Spleen (tissue), 11 donors: Measurements from ENCODE around the gene SUPT6H. TPM values are rescaled to one million over a fixed set of nuclear protein-coding genes. Genes with fewer than 3 reads are reported as not detected.

ENCODE experiments used
- DNase-seq: peaks from one replicate; pipeline ENCODE4 v3.0.0-alpha.2; 2020
- H3K27ac ChIP-seq, 8 donors: fragments of 200-600 bp; sonication (generic) in 7 of 8; 1 replicate in 4 of 8; 2 replicates in 4 of 8; pipeline versions ENCODE4 v1.5.0 to v1.8.0; 2016 to 2021; ENCODE audit warnings: inconsistent platforms in 4 of 8, mild to moderate bottlenecking in 4 of 8, moderate library complexity in 1 of 8
- H3K27me3 ChIP-seq, 7 donors: fragments of 200-600 bp; sonication (generic) in 6 of 7; replicated peaks in 1 of 7; 1 replicate in 4 of 7; 2 replicates in 3 of 7; pipeline versions ENCODE4 v1.5.0 to v1.8.0; 2016 to 2021; ENCODE audit warnings: inconsistent platforms in 3 of 7, mild to moderate bottlenecking in 1 of 7
- H3K36me3 ChIP-seq, 6 donors: fragments of 200-600 bp; sonication (generic) in 5 of 6; 1 replicate in 4 of 6; 2 replicates in 2 of 6; pipeline versions ENCODE4 v1.5.0 to v1.8.0; 2016 to 2021; ENCODE audit warnings: inconsistent platforms in 2 of 6
- H3K4me1 ChIP-seq, 6 donors: fragments of 200-600 bp; sonication (generic) in 5 of 6; 1 replicate in 3 of 6; 2 replicates in 3 of 6; pipeline versions ENCODE4 v1.5.0 to v1.8.0; 2016 to 2021; ENCODE audit warnings: inconsistent platforms in 3 of 6
- H3K4me3 ChIP-seq, 8 donors: fragments of 200-600 bp; sonication (generic) in 7 of 8; 1 replicate in 4 of 8; 2 replicates in 4 of 8; pipeline versions ENCODE4 v1.5.0 to v1.8.0; 2016 to 2021; ENCODE audit warnings: inconsistent platforms in 4 of 8, mild to moderate bottlenecking in 4 of 8, moderate library complexity in 2 of 8
- H3K9me3 ChIP-seq, 8 donors: fragments of 200-600 bp; sonication (generic) in 7 of 8; 1 replicate in 4 of 8; 2 replicates in 4 of 8; pipeline versions ENCODE4 v1.5.0 to v1.8.0; 2016 to 2021; ENCODE audit warnings: inconsistent platforms in 4 of 8
- POLR2A ChIP-seq, 3 donors: fragments of 450-650 bp; IDR thresholded peaks; one replicate each; pipeline ENCODE4 v1.5.1; 2017; ENCODE audit warnings: antibody characterized with exemption in 3 of 3, mild to moderate bottlenecking in 1 of 3
- POLR2AphosphoS5 ChIP-seq, 3 donors: sonication (generic); formaldehyde crosslinking; IDR thresholded peaks; one replicate each; pipeline ENCODE4 v1.5.1; 2017; ENCODE audit warnings: antibody characterized with exemption in 3 of 3
- WGBS, 5 donors: extraction: QIAGEN DNeasy Blood & Tissue Kit in 3 of 5; methylation state at CpG; one replicate each; pipeline versions ENCODE4 v1.1.5 to v1.1.7; 2013 to 2018; 5-methylcytosine and 5-hydroxymethylcytosine counted together
- intact Hi-C: fragments of 100-400 bp; cut with DNase I; formaldehyde crosslinking; loops from one replicate; pipeline ENCODE4 v1.15.0; 2023; ENCODE audit warnings: low total_unique reads
- polyA plus RNA-seq, 3 donors: library from polyadenylated mRNA; stranded (reverse); fragments of 200-250 nt; gene quantifications; one replicate each; pipeline ENCODE4 v1.2.1, GENCODE V29; 2013
- total RNA-seq, 7 donors: library from RNA; depleted of rRNA in 3 of 7; stranded (reverse); fragments of >200 nt in 3 of 7; fragmentation: NEBNext Ultra II Directional in 4 of 7; extraction: Animal tissue kit (Norgen Biotek cat#: 25700) in 4 of 7; gene quantifications; one replicate each; pipeline versions ENCODE4 v1.1.0 to v1.2.1, GENCODE V29; 2016 to 2021
- TF ChIP-seq, protein P1 (sequence below), 11 experiments: fragments of 200-600 bp in 7 of 11; fragments of 450-650 bp in 4 of 11; sonication (generic) in 4 of 11; IDR thresholded peaks in 8 of 11; conservative IDR thresholded peaks in 3 of 11; 1 replicate in 7 of 11; 2 replicates in 4 of 11; pipeline versions ENCODE4 v1.4.0 to v1.8.0; 2016 to 2021; ENCODE audit warnings: antibody characterized with exemption in 11 of 11, inconsistent platforms in 4 of 11, mild to moderate bottlenecking in 1 of 11
- donor health status: healthy with polysubstance abuse.
- donor health status: DM: no; HTN: no; CAD: no; lungs with moderate emphysema.
- donor health status: DM: no; HTN: no; CAD: no.
- donor health status: Bipolar disorder and iron deficiency.
- donor health status: healthy.
- donor health status: DM: no; HTN: no; CAD: no.
- donor health status: DM: yes; HTN: yes; CAD: no.

The SUPT6H gene
- total and polyA plus RNA-seq, 10 donors: 11.6 to 91.2 (median 71.9) TPM

GRCh38 chr17:28743243-28744103 is 81.5 kb downstream of the SUPT6H start, which contains the start of gene TRAF4:
TSS of gene TRAF4 (plus strand) at chr17:28744011. CDS start at chr17:28744113, 102 bp downstream.
- WGBS, 5 donors: 1 to 8% (median 2%) methylated on average over 23 to 70 of the region's 70 CpGs
- intact Hi-C loops: no loop called here

GRCh38 chr17:28744104-28744971 is 82.3 kb downstream of the SUPT6H start:
- Histone ChIP-seq H3K27me3 (peaks cover 0 to 14% (median 0%) of the 10 kb centered on the region in 7 donors), H3K9me3 (no peaks in the 10 kb centered on the region), H3K4me1 (peaks cover 25 to 98% (median 82%) of the 10 kb centered on the region in 6 donors), H3K36me3 (peaks cover 0 to 27% (median 23%) of the 10 kb centered on the region in 6 donors), H3K4me3 (peak overlapping the region; percentile 60 to 91 (median 70)), H3K27ac (peak overlapping the region; percentile 81 to 96 (median 93))
- peak; percentile 89 for DNase-seq
- TF ChIP-seq, protein P1, sequence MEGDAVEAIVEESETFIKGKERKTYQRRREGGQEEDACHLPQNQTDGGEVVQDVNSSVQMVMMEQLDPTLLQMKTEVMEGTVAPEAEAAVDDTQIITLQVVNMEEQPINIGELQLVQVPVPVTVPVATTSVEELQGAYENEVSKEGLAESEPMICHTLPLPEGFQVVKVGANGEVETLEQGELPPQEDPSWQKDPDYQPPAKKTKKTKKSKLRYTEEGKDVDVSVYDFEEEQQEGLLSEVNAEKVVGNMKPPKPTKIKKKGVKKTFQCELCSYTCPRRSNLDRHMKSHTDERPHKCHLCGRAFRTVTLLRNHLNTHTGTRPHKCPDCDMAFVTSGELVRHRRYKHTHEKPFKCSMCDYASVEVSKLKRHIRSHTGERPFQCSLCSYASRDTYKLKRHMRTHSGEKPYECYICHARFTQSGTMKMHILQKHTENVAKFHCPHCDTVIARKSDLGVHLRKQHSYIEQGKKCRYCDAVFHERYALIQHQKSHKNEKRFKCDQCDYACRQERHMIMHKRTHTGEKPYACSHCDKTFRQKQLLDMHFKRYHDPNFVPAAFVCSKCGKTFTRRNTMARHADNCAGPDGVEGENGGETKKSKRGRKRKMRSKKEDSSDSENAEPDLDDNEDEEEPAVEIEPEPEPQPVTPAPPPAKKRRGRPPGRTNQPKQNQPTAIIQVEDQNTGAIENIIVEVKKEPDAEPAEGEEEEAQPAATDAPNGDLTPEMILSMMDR (IDR thresholded peaks at IDR 0.05 in 8 of 11, conservative IDR thresholded peaks at IDR 0.05 in 3 of 11): no peak
- no peak for TF ChIP-seq POLR2AphosphoS5 (IDR thresholded peaks at IDR 0.05)
- TF ChIP-seq POLR2A (IDR thresholded peaks at IDR 0.05): no peak
- intact Hi-C loops: no loop called here
- WGBS, 5 donors: 1 to 3% (median 1%) methylated on average over 21 to 61 of the region's 61 CpGs

More at GRCh38 chr17:28743243-28744103, 81.5 kb downstream of the SUPT6H start, which contains the start of gene TRAF4:
- Histone ChIP-seq H3K9me3 (no peaks in the 10 kb centered on the region), H3K4me1 (peaks cover 25 to 98% (median 85%) of the 10 kb centered on the region in 6 donors), H3K27ac (peak within 1 kb of the TSS; percentile 81 to 96 (median 93)), H3K27me3 (peaks cover 0 to 14% (median 0%) of the 10 kb centered on the region in 7 donors), H3K36me3 (peaks cover 0 to 18% (median 15%) of the 10 kb centered on the region in 6 donors), H3K4me3 (peak within 1 kb of the TSS; percentile 60 to 91 (median 70))
- DNase-seq: peak; percentile 95
- peak in 2 of 3 donors; percentile 75 to 87 for TF ChIP-seq POLR2A (IDR thresholded peaks at IDR 0.05)
- TF ChIP-seq, protein P1 (IDR thresholded peaks at IDR 0.05 in 8 of 11, conservative IDR thresholded peaks at IDR 0.05 in 3 of 11): peak in 5 of 11 experiments; percentile 26 to 57 (median 41)
- peak; percentile 79 to 90 (median 89) for TF ChIP-seq POLR2AphosphoS5 (IDR thresholded peaks at IDR 0.05)

GRCh38 chr17:28744972-28745785 is 83.2 kb downstream of the SUPT6H start:
- WGBS, 5 donors: 2 to 5% (median 4%) methylated on average over 28 to 31 of the region's 31 CpGs
- TF ChIP-seq, protein P1 (IDR thresholded peaks at IDR 0.05 in 8 of 11, conservative IDR thresholded peaks at IDR 0.05 in 3 of 11): no peak
- TF ChIP-seq POLR2AphosphoS5 (IDR thresholded peaks at IDR 0.05): peak in 2 of 3 donors; percentile 50 to 67

More at GRCh38 chr17:28744972-28745785, 83.2 kb downstream of the SUPT6H start:
- Histone ChIP-seq H3K27ac (peak overlapping the region; percentile 81 to 96 (median 93)), H3K36me3 (peaks cover 0 to 32% (median 25%) of the 10 kb centered on the region in 6 donors), H3K4me1 (peaks cover 34 to 98% (median 88%) of the 10 kb centered on the region in 6 donors), H3K4me3 (peak overlapping the region; percentile 60 to 91 (median 70)), H3K27me3 (peaks cover 0 to 14% (median 0%) of the 10 kb centered on the region in 7 donors), H3K9me3 (no peaks in the 10 kb centered on the region)
- DNase-seq: peak; percentile 85
- intact Hi-C loops: no loop called here
